WTC11 (cell line): Measurements from ENCODE around the gene CDX2.

Experiments used
- CTCF ChIP-seq: fragments of 200-600 bp; IDR thresholded peaks from 2 replicates; pipeline ENCODE4 v1.8.0; 2022; ENCODE audit warnings: antibody characterized with exemption
- PRDM15 ChIP-seq: sonication (generic); formaldehyde crosslinking; IDR thresholded peaks from 2 replicates; pipeline ENCODE4 v1.8.0; 2022; ENCODE audit warnings: missing genetic modification reagents
- TEAD1 ChIP-seq: sonication (generic); formaldehyde crosslinking; IDR thresholded peaks from 2 replicates; pipeline ENCODE4 v1.8.0; 2022; ENCODE audit warnings: mild to moderate bottlenecking, missing genetic modification reagents
- USF1 ChIP-seq: sonication (generic); formaldehyde crosslinking; IDR thresholded peaks from 2 replicates; pipeline ENCODE4 v1.8.0; 2022; ENCODE audit warnings: mild to moderate bottlenecking, missing genetic modification reagents

- TF ChIP-seq CTCF (no peak), USF1 (CRISPR knock-in tag) (no peak), TEAD1 (CRISPR knock-in tag) (no peak), PRDM15 (CRISPR knock-in tag) (no peak)
Measured at GRCh38 chr13:27978301-27978968, 9.3 kb upstream of the CDX2 start.
